ENCODE data around the gene EFCAB8. TPM values are rescaled to one million over a fixed set of nuclear protein-coding genes. Genes with fewer than 3 reads are reported as not detected.
A peak's percentile ranks its signal among the peaks of the same experiment; 100 is the strongest.

Gene EFCAB8
- total RNA-seq, 1 experiment from 2014 or later, result 0.09 TPM

- Histone ChIP-seq H3K23me2 (ENCODE audit: insufficient read length, low read depth, low read length, poor library complexity, severe bottlenecking) (no peaks in the 10 kb centered on the region), H3K79me2 (ENCODE audit: insufficient read depth, low read length) (0 out of 2 replicates have a peak, but pooled peaks cover 2% of the 10 kb centered on the region), H4K20me1 (ENCODE audit: control insufficient read depth, insufficient read depth, insufficient read length) (no peaks in the 10 kb centered on the region), H3K9ac (ENCODE audit: extremely low read depth, insufficient read length, low read length) (no peak overlapping the region), H2BK12ac (ENCODE audit: insufficient read length, low read depth, low read length) (no peak overlapping the region), H4K91ac (ENCODE audit: insufficient read length, low read depth, low read length) (no peak overlapping the region), H2BK120ac (ENCODE audit: low read depth, low read length, poor library complexity, severe bottlenecking) (no peak overlapping the region), H2AK5ac (ENCODE audit: insufficient read length, low read length) (no peak overlapping the region), H3K18ac (ENCODE audit: insufficient read length, low read depth, low read length) (no peak overlapping the region), H2BK15ac (ENCODE audit: low read depth, low read length) (no peak overlapping the region), H2BK20ac (ENCODE audit: low read depth, low read length, poor library complexity, severe bottlenecking) (no peak overlapping the region), H3K56ac (ENCODE audit: insufficient read length, low read depth, low read length) (no peak overlapping the region), H3T11ph (ENCODE audit: low read length) (no peak overlapping the region), H3K9me3 (ENCODE audit: control insufficient read depth, low read depth, low read length) (no peaks in the 10 kb centered on the region), H4K8ac (replicated peaks; ENCODE audit: insufficient read length, low read depth, low read length) (no peak overlapping the region), H3K14ac (ENCODE audit: insufficient read depth, low read length) (no peak overlapping the region), H2BK5ac (ENCODE audit: insufficient read length, low read length) (no peak overlapping the region), H3K4me2 (ENCODE audit: insufficient read depth, insufficient read length, low read length) (no peak overlapping the region), H3K4me1 (ENCODE audit: insufficient read depth, low read length) (0 out of 2 replicates have a peak, but pooled peaks cover 3% of the 10 kb centered on the region), H2AFZ (ENCODE audit: low read length) (no peak overlapping the region), H3K79me1 (ENCODE audit: insufficient read depth, low read depth, low read length, poor library complexity, severe bottlenecking) (no peaks in the 10 kb centered on the region), H3K4ac (ENCODE audit: low read depth, low read length) (no peak overlapping the region), H3K27ac (ENCODE audit: insufficient read length, low read depth, low read length) (no peak overlapping the region), H3K23ac (ENCODE audit: insufficient read length, low read depth, low read length) (no peak overlapping the region), H4K5ac (ENCODE audit: insufficient read length, low read depth, low read length) (no peak overlapping the region), H3K27me3 (ENCODE audit: insufficient read depth, low read length) (no peaks in the 10 kb centered on the region)
- Mint-ChIP-seq H3K36me3 (ENCODE audit: insufficient read depth in 1 of 3, low read depth in 3 of 3) (peaks cover 38 to 85% (median 67%) of the 10 kb centered on the region in 3 experiments; a peak in 6 of 7 replicates), H3K4me3 (no peak overlapping the region), H3K9me3 (no peaks in the 10 kb centered on the region), H3K27me3 (ENCODE audit: low read depth) (no peaks in the 10 kb centered on the region), H3K27ac (peak overlapping the region in 2 of 3 experiments; percentile 2 to 88; a peak in 4 of 7 replicates), H3K4me1 (peaks cover 13 to 23% of the 10 kb centered on the region in 2 experiments)
- TF ChIP-seq CTCF (conservative IDR thresholded peaks at IDR 0.05), result no peak
- no peak for DNase-seq
- WGBS (ENCODE audit: extremely low coverage, insufficient read length, low lambda C conversion rate), result no CpG with 5 or more reads among the region's 5 CpGs
Observed at GRCh38 chr20:32847964-32848363, 10.8 kb upstream of the EFCAB8 start.

Data from H9 (cell line).